Activated T-helper 1 cell treated with anti-CD3 and anti-CD28 coated beads, Interleukin-2, amount 50 U/mL, for 16 hours (primary cell): ENCODE measurements around the gene PDE4C.

Experiments used
- DNase-seq, 2 donors: peaks; one replicate each; pipeline ENCODE4 v3.0.0-alpha.2; 2020; ENCODE audit warnings: low read depth in 1 of 2, low spot score in 1 of 2

Gene PDE4C

DNA sequence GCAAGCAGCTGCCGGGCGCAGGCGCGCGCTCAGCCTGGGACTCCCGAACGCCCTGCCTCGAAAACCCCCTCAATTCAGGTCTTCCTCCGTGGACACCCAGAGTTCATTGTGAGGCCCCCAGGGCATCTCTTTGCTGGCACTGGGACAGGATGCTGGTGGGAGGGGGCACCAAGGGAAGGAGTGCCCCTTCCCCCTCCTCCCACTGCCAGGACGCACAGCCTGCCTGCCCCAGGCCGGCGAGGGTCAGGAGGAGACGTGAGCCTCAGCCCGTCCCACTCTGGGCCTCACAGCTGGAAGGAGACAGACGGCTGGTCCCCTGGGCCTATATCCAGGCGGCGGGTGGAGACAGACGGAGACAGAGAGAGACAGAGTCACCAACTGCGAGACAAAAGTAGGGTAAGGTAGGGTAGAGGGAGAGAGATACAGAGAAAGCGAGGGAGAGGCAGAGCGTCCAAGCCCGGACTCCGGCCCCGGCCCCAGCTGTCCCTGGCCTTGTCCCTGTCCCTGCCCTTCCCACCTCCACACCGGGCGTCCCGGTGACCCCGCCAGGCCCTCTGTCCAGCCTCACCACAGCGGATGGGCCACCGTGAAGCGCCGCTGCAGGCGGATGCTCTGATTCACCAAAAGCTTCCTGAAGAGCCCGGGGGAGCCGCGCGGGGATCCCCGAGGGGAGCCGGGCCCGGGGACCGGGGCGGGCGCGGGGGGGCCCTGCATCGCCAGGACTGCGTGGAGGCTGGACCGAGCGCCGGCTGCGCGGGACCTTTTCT is at the start of gene PDE4C:
Gene PDE4C, minus strand, starts transcription at position 737 of the 767 bp plus-strand sequence. Its CDS starts 23 bp downstream, at position 714.
- DNase-seq = no peak

DNA sequence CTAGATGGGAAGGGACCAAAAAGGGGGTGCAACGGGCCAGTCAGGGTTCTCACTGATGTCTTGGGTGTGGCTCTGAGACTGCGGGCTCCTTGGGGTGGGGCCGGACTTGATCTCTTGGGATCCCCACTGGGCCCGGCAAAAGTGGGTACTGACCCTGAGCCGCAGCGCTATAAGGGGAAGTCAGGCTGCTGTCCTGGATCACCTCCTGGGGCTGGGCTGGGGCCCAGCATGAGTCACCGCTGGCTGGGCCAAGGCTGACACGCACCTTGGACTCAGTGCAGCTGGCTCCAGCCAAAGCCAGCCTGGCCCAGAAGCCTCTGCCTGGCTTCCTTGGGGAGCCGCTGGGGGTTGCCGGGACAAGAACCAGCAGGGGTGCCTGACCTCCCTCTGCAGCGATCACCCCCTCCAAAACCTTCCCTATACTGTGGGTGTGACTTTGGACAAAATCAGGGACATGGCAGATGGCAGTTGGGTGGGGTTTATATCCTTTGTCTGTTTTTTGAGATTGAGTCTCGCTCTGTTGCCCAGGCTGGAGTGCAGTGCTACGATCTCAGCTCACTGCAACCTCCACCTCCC is 48.6 kb upstream of the PDE4C start:
- no peak for DNase-seq

DNA sequence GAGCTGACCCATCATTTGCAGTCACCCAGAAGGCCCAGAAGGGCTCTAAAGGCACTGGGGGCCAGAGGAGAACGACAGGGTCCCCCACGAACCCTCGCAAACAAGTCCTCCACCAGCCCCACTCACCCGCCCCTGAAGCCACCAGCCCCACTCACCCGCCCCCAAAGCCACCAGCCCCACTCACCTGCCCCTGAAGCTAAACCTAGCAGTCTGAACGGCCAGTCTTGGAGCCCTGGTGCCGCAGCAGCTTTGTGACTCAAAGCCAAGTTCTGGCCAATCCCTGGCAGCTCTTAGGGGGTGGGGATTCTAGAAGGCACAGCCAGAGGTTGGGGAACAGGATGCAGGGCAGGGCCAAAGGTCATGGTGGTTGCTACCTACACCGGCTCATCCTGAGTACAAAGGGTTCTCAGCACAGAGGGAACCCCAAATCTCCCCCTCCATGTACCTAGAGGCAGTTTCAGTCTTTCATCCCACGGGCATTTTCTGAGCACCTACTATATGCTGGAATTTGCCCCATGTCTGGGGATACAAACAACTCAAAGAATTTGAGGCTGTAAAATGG is 48.1 kb upstream of the PDE4C start, which contains the start of gene IQCN:
Gene IQCN, minus strand, starts transcription at position 234 of the 562 bp plus-strand sequence. CDS start 4,974 bp downstream, outside the sequence.
- no peak for DNase-seq

DNA sequence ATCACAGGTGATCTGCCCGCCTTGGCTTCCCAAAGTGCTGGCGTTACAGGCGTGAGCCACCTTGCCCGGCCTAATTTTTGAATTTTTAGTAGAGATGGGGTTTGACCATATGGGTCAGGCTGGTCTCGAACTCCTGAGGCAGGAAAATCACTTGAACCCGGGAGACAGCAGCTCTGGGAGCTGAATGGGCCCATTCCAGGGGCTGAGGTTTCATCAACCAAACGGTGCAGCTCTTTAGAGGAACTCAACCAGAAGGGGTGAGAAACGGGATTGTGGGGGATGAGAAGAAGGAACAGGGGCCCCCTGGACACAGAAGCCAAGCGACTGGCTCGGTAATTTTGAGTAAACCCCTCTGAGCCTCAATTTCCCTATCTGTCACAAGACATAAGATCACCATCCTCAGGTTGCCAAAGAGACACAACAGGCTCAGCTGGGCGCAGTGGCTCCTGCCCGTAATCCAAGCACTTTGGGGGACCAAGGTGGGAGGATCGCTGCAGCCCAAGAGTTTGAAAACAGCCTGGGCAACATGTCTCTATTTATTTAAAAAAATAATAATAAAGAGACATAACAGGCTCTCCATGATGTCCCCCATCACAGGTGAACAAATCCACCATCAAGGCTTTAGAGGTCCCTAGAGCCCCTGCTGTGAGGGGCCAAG is 47.5 kb upstream of the PDE4C start:
- DNase-seq = no peak

DNA sequence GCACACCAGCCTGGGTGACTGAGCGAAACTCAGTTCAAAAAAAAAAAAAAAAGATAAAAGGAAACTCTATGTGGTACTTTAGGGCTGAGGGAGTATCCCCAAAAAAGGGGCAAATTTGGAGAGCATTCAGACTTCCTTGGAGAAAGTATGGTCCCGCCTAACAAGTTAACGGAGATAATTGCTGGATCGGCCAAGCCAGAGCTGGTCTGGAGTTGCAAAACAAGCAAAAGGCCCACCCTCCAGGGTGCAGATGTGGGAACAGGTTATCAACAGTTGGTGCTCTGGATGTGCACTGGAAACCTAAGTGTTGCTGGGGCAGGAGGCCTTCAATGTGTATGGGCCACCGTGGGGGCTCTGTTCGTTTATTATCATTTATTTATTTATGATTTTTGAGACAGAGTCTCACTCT is 45.2 kb upstream of the PDE4C start:
- DNase-seq = no peak

DNA sequence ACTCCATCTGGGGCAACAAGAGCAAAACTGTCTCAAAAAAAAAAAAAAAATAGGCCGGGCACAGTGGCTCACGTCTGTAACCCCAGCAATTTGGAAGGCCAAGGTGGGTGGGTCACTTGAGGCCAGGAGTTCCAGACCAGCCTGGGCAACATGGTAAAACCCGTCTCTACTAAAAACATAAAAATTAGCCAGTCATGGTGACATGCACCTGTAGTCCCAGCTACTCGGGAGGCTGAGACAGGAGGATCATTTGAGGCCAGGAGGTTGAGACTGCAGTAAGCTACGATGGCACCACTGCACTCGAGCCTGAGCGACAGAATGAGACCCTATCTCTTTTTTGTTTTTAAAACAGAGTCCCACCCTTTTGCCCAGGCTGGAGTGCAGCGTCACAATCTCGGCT is 44.1 kb upstream of the PDE4C start:
- DNase-seq = no peak

DNA sequence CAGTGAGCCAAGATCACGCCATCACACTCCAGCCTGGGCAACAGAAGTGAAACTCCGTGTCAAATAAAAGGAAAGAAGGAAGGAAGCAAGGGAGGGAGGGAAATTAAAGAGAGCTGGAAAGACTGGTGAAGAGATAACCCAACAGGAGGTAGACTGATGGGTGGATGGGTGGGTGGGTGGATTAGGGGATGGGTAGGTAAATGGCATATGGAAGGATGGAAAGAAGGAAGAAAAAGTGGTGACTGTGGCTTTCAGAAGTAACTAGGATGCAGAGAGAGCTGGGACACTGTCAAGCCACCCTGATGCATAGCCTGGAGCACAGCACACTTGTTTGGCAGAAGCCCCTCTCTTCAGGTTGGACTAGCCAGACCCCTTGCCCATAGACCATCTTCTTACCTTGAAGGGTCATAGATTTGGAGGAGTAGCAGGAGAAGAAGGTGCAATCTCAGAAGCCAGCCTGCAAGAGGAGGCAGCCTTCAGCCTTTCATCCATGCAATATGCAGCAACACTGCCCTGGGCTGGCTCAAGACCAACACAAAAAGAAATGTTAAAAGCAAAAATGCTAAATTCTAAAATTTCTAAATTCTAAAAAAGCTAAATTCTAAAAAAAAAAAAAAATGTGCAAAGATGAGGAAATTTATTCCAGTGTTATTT is 43.0 kb upstream of the PDE4C start:
- no peak for DNase-seq

DNA sequence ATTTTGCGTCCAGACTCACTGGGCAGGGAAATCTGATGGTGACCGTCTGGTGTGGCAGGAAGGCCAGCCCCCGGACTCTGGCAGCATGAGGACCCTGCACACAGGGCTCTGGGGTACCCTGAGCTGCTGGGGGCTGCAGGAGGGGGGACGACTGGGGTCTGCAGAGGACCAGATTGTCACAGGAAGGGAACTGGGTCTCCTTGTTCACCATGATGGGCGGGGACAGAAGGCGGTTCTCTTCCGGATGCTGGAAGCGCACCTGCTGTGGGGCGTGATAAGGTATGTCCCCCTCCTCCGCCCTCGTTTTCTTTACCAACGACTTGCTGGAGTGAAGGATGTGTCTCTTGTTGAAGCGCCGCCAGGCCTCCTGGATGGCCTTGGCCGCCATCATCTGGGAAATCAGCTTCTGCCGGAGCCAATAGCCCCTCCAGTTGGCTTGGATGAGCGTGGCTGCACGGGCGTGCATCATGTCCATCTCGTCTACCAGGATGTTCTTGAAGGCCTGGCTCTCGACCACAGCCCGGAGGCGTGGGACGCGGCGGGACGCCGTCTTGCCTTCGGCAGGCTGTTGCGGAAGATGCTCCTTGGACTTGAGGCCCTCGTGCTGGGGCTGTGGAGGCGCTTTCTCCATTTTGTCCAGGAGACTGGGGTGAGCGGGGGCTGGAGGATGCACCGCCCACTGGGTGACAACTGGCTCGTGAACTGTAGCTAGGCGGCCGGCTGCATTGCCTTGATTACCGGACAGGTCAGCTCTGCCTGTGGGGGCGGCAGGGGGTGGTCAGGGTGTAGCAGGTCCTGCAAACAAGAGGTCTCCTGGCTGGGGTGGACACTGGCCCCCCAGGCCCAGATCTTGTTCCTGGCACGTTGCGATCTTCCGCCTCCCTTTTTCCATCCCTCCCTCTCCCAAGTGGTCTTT is 40.8 kb upstream of the PDE4C start:
- DNase-seq = no peak

DNA sequence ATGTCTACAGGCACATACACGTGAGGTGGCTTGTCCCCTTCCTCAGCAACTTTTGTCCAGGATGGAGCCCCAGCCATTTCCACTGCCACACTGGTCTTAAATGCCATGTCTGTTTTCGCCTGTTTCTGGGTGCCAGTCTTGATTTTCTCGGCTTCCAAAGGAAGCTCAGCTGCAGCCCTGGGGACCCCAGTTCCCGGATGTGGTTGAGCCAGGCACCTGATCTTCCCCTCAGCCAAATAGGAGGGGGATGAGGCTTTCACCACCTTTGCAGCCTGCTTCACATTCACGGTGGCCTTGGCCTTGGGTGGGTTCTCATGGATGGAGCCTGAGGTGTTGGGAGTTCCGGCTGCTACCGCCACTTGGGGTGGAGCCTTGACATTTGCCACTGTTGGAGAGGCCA is 39.3 kb upstream of the PDE4C start:
- DNase-seq = no peak

DNA sequence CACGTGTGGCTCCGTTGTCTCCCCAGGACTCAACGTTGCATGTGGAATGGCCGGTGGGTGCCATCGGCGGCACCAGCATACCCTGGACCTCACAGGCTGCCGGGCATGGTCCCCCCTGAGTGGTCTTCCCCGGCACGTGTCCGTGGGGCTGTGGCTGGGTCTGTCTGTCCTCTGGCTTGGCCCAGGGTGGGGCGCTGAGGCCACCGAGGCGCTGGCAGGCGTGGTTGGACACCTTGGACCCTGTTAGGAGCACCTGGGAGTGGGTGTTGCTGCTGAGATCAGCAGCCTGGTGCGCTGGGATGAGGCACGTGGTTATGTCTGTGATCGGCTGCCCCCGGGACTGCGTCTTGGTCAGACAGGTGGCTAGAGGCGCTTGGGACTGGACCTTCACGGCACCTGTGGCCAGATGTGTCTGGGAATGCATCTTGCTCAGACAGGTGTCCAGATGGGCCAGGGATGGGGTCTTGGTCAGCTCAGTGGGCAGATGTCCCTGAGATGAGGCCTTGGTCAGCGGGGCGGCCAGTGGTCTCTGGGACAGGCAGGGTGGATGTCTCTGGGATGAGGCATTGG is 38.8 kb upstream of the PDE4C start:
- no peak for DNase-seq

DNA sequence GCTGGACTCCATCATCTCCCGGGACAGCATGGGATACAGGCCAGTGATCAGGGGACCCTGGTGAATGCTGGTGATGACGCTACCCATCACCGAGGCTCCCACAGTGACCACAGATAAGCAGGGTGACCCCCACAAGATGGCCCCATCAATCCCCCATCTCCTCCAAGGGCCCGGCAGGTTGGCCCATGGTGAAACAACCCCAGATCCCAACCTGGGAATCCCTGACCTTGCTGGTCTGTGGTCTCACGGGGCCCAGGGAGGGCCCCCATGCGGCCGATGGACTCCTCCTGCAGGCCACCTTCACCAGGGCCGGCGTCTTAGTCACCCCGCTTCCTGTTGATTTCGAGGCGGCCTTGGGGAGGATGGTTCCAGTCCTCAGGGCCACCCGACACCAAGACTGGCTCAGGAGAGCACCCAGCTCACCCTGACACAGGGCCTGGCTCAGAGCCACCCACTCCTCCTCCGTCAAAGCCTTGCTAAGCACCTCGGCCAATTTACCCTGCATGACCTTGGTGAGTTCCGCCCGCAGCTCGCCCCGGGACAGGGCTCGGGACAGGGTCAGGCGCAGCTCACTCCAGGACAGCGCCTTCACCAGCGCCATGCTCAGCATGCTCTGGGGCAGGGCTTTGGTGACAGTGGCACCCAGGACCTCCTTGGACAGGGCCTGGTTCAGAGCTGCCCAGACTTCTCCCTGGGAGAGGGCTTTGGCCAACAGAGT is 38.1 kb upstream of the PDE4C start:
- no peak for DNase-seq

DNA sequence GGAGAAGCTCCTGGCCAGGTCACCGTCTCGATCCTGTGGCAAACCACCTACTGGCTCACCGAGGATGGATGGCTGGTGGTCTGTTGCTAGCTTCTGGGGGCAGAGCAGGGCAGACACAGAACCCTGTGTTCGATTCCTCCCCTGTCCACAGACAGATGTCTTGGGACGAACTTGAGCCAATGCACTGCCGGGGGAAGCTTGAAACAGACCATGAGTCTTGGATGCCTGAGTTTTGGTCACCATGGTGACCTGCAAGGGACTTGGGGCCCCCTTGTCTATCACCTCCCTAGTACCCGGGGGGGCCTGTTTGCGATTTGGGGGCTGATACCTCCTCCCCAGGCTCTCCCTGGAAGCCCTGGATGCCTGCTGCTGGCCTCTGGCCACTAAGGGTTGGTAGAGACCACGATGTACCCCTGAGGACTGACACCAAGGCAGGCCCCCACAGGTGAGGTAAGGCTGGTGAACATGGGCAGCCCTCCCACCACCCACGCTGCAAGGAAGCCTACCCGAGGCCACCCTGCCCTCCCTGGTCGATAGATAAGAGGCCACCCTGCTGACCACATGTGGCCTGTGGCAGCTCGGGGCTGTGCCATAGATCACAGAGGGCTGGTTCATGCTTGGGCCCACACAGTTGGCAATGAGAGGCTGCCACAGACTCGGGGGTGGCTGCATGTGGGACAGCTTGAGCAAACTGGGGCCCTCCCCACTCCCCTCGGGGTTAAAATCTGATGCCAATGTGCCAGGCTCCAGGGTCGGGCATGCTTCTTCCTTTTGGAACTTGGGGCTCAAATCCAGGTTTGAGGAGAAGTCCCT is 37.3 kb upstream of the PDE4C start:
- no peak for DNase-seq

DNA sequence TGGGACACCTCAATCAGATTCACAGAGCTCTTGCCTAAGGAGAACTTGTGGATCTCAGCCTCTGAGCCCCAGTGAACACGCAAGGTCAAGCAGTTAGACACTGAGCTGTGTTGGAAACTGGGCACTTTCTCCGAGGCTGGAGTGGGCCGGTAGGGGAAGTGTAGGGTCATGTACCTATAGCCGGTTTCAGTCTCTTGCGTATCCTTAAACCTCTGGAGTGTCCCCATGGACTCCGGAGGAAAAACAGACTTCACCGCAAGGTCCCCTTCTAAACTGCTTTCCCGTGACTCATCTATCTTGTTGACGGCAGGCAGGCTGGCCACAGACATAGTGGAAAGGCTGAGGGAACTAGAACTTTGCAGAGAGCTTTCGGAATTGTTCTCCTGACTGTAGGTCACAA is 36.7 kb upstream of the PDE4C start:
- DNase-seq = no peak

DNA sequence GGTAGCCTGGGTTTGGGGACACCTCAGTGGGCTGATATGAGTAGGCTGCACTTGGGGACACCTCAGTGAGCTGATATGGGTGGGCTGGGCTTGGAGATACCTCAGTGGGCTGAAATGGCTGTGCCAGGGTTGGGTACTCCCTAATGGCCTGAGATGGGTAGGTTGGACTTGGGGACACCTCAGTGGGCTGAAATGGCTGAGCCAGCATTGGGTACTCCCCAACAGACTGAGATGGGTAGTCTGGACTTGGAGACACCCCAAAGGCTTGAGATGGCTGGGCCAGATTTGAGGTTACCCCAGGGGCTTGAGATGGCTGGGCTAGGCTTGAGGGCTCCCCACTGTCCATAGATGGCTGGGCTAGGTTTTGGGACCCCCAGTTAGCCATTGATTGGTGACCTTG is 35.9 kb upstream of the PDE4C start:
- no peak for DNase-seq

DNA sequence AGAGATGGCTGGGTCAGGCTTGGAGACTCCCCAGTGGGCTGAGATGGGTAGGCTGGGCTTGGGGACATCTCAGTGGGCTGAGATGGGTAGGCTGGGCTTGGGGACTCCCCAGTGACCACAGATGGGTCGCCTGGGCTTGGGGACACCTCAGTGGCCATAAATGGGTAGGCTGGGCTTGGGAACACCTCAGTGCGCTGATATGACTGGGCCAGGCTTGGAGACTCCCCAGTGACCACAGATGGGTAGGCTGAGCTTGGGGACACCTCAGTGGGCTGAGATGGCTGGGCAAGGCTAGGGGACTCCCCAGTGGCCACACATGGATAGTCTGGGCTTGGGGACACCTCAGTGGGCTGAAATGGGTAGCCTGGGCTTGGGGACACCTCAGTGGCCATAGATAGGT is 35.2 kb upstream of the PDE4C start:
- no peak for DNase-seq

DNA sequence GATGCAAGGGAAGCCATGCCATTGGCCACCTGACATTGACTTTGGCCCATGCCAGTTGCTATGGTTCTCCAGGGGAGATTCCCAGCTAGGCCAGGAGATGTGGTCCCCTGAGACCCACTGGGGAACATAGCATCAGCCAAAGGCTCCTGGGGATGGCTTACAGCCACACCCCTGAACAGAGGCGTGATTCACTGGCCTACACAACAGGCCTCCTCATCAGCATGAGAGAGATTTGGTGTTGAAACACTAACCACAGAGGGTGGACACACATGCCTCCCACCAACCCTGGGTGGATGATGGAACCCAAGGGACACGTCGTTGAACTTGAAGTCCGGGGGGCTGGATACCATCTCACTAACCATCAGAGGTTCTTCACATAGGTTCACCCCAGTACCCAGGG is 33.7 kb upstream of the PDE4C start:
- no peak for DNase-seq

DNA sequence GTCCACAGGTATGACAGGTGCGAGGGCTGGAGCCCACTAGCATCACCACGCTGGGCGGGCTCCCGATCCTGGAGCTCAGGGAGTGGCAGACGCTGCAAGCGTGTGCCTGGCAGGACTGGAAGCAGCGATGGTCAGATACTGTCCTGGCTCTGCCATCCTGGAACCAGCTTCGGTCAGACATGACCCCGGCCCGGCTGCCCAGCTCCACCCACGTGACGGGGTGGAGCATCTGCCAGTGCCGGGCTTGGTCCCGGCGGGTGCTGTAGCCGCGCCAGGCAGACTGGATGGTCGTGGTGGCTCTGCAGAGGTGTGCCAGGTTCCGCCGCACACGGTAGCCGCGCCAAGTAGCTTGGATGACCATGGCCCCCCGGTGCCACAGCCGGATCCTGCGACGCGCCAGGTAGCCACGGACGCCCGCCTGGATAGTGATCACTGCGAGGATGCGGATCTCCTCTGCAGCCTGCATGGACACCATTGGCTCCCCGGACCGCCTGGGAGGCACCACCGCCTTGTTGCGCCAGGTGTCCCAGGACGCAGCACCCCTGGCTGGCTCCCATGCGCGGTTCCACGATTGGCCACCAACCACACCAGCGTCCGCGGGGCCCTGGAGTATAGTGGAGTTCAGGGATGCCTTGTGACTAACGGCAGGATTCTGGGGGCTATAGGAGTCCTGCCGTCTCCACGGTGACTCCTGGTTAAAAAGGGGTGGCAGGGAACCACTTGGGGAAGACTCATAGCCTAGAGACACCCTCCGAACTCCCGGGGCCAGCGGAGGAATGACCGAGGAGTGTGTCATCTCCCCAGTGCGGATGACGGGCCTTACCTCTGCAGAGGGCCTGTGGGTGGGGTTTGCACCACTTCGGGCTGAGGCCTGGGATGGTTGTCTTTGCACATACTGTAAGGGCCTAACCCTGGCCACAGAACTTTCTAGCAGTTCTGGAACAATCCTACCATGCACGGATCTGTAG is 31.5 kb upstream of the PDE4C start:
- no peak for DNase-seq
